GM23338 (cell line): ENCODE results near the gene PUS7. TPM values are rescaled to one million over a fixed set of nuclear protein-coding genes. Genes with fewer than 3 reads are reported as not detected.

Experiments
- ATAC-seq: fragments of 200-7000 bp; cut with Tn5 transposase; 3 replicates; pipeline ENCODE4 v1.9.1; 2020
- DNase-seq: peaks from one replicate; pipeline ENCODE4 v3.0.0-alpha.2; 2015; ENCODE audit warnings: low spot score
- H2AFZ ChIP-seq: fragments of 200-600 bp; sonication (generic); 2 replicates; pipeline ENCODE4 v1.8.0; 2016; ENCODE audit warnings: antibody characterized with exemption, mild to moderate bottlenecking, moderate library complexity
- H3F3A ChIP-seq: fragments of 200-600 bp; sonication (generic); replicated peaks from 2 replicates; pipeline ENCODE4 v1.8.0; 2017; ENCODE audit warnings: antibody characterized with exemption, mixed run types, low read depth
- H3K27ac ChIP-seq: fragments of 200-600 bp; sonication (generic); 2 replicates; pipeline ENCODE4 v1.6.1; 2016; ENCODE audit warnings: low read depth
- H3K27me3 ChIP-seq: fragments of 200-600 bp; sonication (generic); 2 replicates; pipeline ENCODE4 v1.8.0; 2016; ENCODE audit warnings: mild to moderate bottlenecking, mixed run types, moderate library complexity; ENCODE audit not compliant: insufficient read depth
- H3K36me3 ChIP-seq: fragments of 200-600 bp; sonication (generic); 2 replicates; pipeline ENCODE4 v1.8.0; 2016; ENCODE audit warnings: mild to moderate bottlenecking; ENCODE audit not compliant: insufficient read depth
- H3K4me1 ChIP-seq: fragments of 200-600 bp; sonication (generic); 2 replicates; pipeline ENCODE4 v1.8.0; 2016; ENCODE audit warnings: mild to moderate bottlenecking, moderate library complexity; ENCODE audit not compliant: insufficient read depth
- H3K4me2 ChIP-seq: fragments of 200-600 bp; sonication (generic); 2 replicates; pipeline ENCODE4 v1.7.1; 2017; ENCODE audit warnings: mixed run types
- H3K4me3 ChIP-seq: fragments of 200-600 bp; sonication (generic); 2 replicates; pipeline ENCODE4 v1.6.1; 2016; ENCODE audit warnings: mixed run types
- H3K79me2 ChIP-seq: fragments of 200-600 bp; sonication (generic); replicated peaks from 2 replicates; pipeline ENCODE4 v1.8.0; 2017; ENCODE audit warnings: mild to moderate bottlenecking; ENCODE audit not compliant: insufficient read depth
- H3K9me2 ChIP-seq: fragments of 200-600 bp; sonication (generic); 2 replicates; pipeline ENCODE4 v1.8.0; 2017; ENCODE audit not compliant: insufficient read depth
- H4K20me1 ChIP-seq: fragments of 200-600 bp; sonication (generic); replicated peaks from 2 replicates; pipeline ENCODE4 v1.8.0; 2017; ENCODE audit warnings: mild to moderate bottlenecking; ENCODE audit not compliant: insufficient read depth
- H3K27ac Mint-ChIP-seq: 2 replicates; pipeline ENCODE4 v1.8.0; 2020; ENCODE audit warnings: inconsistent platforms, mild to moderate bottlenecking, moderate library complexity, mixed read lengths
- H3K27me3 Mint-ChIP-seq: 3 replicates; pipeline ENCODE4 v1.8.0; 2022; ENCODE audit warnings: low read depth, mild to moderate bottlenecking, moderate library complexity, mixed read lengths, inconsistent platforms; ENCODE audit not compliant: insufficient read depth, poor library complexity
- H3K36me3 Mint-ChIP-seq: 3 replicates; pipeline ENCODE4 v1.8.0; 2021; ENCODE audit warnings: low read depth, mild to moderate bottlenecking, inconsistent platforms, moderate library complexity, mixed read lengths
- H3K4me1 Mint-ChIP-seq: 3 replicates; pipeline ENCODE4 v1.8.0; 2020; ENCODE audit warnings: mild to moderate bottlenecking, inconsistent platforms, mixed read lengths
- H3K4me3 Mint-ChIP-seq: 3 replicates; pipeline ENCODE4 v1.8.0; 2021; ENCODE audit warnings: moderate library complexity, mild to moderate bottlenecking, inconsistent platforms, mixed read lengths
- H3K9me3 Mint-ChIP-seq: 3 replicates; pipeline ENCODE4 v1.8.0; 2020; ENCODE audit warnings: moderate library complexity, mild to moderate bottlenecking, inconsistent platforms, mixed read lengths
- CREB1 ChIP-seq: fragments of 250-450 bp; sonication (Bioruptor Pico); IDR thresholded peaks from 2 replicates; pipeline ENCODE4 v1.5.0; 2020; ENCODE audit warnings: low read depth, mild to moderate bottlenecking, moderate library complexity
- EZH2 ChIP-seq: fragments of 200-600 bp; sonication (generic); IDR thresholded peaks from one replicate; pipeline ENCODE4 v1.8.0; 2017; ENCODE audit warnings: antibody characterized with exemption, mild to moderate bottlenecking, low read depth; ENCODE audit not compliant: unreplicated experiment
- EZH2phosphoT487 ChIP-seq: fragments of 200-600 bp; sonication (generic); IDR thresholded peaks from one replicate; pipeline ENCODE4 v1.8.1; 2018; ENCODE audit warnings: antibody characterized with exemption; ENCODE audit not compliant: unreplicated experiment
- JUNB ChIP-seq: IDR thresholded peaks from one replicate; pipeline ENCODE4 v1.6.1; 2016; ENCODE audit warnings: antibody characterized with exemption; ENCODE audit not compliant: unreplicated experiment
- NANOG ChIP-seq: IDR thresholded peaks from 2 replicates; pipeline ENCODE4 v1.6.1; 2016; ENCODE audit warnings: antibody characterized with exemption, borderline replicate concordance
- POLR2AphosphoS5 ChIP-seq: IDR thresholded peaks from 2 replicates; pipeline ENCODE4 v1.6.1; 2016; ENCODE audit warnings: antibody characterized with exemption, low read depth
- STAT1 ChIP-seq: IDR thresholded peaks from one replicate; pipeline ENCODE4 v1.6.1; 2016; ENCODE audit warnings: antibody characterized with exemption; ENCODE audit not compliant: unreplicated experiment
- ZNF114 ChIP-seq: fragments of 250-450 bp; sonication (Bioruptor Pico); IDR thresholded peaks from 2 replicates; pipeline ENCODE4 v1.5.0; 2020; ENCODE audit warnings: mild to moderate bottlenecking, moderate library complexity
- ZNF331 ChIP-seq: fragments of 250-450 bp; sonication (Bioruptor Pico); IDR thresholded peaks from 2 replicates; pipeline ENCODE4 v1.5.0; 2020; ENCODE audit warnings: low read depth, mild to moderate bottlenecking, moderate library complexity
- polyA plus RNA-seq: library from polyadenylated mRNA; unstranded; fragments of >200 nt; fragmentation: Nextera tagmentation; extraction: Ambion mirVana; gene quantifications from 2 replicates; pipeline ENCODE4 v1.2.1, GENCODE V29; 2016
- total RNA-seq: library from RNA; depleted of rRNA; stranded (reverse); fragments of >200 nt; shearing (Covaris generic); gene quantifications from 2 replicates; pipeline ENCODE4 v1.2.3, GENCODE V29; 2014
- TF ChIP-seq, protein P1 (sequence below): IDR thresholded peaks from 2 replicates; pipeline ENCODE4 v1.6.1; 2016; ENCODE audit warnings: antibody characterized with exemption
- TF ChIP-seq, protein P2 (sequence below): fragments of 250-450 bp; sonication (Bioruptor Pico); IDR thresholded peaks from 2 replicates; pipeline ENCODE4 v1.5.0; 2020; ENCODE audit warnings: mild to moderate bottlenecking, moderate library complexity
- TF ChIP-seq, protein P3 (sequence below), 2 experiments: fragments of 200-600 bp in 1 of 2; sonication (generic) in 1 of 2; conservative IDR thresholded peaks; 2 replicates each; pipeline versions ENCODE4 v1.5.1 to v1.6.1; 2016 to 2017; ENCODE audit warnings: antibody characterized with exemption in 2 of 2, low read depth in 2 of 2, mild to moderate bottlenecking in 2 of 2, moderate library complexity in 1 of 2
- TF ChIP-seq, protein P4 (sequence below): IDR thresholded peaks from one replicate; pipeline ENCODE4 v1.6.1; 2018; ENCODE audit warnings: antibody characterized with exemption; ENCODE audit not compliant: unreplicated experiment

The PUS7 gene
- total and polyA plus RNA-seq, 2 experiments from 2014 or later = 34.8 to 62.2 TPM

DNA sequence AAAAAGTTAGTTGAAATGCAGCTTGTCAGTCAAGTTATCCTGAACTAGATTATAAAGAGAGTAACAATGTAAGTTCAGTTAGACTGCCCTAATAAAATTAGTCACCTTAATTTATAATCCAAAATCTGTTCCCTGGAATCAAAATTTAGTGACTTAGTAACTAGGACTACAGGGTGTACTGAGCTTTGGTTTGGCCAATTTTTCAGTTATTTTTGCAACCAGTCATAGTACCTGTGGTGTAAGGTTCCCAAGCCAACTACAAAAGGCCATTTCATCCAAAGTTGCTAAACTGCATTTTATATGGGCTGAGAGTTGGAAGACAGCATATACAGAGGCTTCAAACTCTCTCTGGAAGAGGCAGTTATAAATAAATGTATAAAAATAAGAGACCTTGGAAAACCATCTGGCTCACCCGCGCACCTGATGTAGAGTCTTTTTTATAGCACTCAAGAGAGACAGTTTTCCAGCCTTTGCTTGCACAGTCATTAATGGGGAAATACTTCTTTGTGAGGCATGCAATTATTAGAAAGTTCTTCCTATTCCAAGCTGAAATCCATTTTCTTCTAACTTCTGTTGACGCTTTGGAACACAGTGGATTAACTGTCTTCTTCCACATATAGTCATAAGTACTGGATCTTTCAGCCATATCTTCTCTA lies 59.2 kb downstream of the PUS7 start:
- H3K4me1 ChIP-seq = no peaks in the 10 kb centered on the region
- no peaks in the 10 kb centered on the region for H3K27me3 ChIP-seq
- H3K9me2 ChIP-seq = no peaks in the 10 kb centered on the region
- TF ChIP-seq, protein P1, sequence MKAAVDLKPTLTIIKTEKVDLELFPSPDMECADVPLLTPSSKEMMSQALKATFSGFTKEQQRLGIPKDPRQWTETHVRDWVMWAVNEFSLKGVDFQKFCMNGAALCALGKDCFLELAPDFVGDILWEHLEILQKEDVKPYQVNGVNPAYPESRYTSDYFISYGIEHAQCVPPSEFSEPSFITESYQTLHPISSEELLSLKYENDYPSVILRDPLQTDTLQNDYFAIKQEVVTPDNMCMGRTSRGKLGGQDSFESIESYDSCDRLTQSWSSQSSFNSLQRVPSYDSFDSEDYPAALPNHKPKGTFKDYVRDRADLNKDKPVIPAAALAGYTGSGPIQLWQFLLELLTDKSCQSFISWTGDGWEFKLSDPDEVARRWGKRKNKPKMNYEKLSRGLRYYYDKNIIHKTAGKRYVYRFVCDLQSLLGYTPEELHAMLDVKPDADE = no peak
- no peak for TF ChIP-seq ZNF331 (CRISPR knock-in tag)
- TF ChIP-seq, protein P2, sequence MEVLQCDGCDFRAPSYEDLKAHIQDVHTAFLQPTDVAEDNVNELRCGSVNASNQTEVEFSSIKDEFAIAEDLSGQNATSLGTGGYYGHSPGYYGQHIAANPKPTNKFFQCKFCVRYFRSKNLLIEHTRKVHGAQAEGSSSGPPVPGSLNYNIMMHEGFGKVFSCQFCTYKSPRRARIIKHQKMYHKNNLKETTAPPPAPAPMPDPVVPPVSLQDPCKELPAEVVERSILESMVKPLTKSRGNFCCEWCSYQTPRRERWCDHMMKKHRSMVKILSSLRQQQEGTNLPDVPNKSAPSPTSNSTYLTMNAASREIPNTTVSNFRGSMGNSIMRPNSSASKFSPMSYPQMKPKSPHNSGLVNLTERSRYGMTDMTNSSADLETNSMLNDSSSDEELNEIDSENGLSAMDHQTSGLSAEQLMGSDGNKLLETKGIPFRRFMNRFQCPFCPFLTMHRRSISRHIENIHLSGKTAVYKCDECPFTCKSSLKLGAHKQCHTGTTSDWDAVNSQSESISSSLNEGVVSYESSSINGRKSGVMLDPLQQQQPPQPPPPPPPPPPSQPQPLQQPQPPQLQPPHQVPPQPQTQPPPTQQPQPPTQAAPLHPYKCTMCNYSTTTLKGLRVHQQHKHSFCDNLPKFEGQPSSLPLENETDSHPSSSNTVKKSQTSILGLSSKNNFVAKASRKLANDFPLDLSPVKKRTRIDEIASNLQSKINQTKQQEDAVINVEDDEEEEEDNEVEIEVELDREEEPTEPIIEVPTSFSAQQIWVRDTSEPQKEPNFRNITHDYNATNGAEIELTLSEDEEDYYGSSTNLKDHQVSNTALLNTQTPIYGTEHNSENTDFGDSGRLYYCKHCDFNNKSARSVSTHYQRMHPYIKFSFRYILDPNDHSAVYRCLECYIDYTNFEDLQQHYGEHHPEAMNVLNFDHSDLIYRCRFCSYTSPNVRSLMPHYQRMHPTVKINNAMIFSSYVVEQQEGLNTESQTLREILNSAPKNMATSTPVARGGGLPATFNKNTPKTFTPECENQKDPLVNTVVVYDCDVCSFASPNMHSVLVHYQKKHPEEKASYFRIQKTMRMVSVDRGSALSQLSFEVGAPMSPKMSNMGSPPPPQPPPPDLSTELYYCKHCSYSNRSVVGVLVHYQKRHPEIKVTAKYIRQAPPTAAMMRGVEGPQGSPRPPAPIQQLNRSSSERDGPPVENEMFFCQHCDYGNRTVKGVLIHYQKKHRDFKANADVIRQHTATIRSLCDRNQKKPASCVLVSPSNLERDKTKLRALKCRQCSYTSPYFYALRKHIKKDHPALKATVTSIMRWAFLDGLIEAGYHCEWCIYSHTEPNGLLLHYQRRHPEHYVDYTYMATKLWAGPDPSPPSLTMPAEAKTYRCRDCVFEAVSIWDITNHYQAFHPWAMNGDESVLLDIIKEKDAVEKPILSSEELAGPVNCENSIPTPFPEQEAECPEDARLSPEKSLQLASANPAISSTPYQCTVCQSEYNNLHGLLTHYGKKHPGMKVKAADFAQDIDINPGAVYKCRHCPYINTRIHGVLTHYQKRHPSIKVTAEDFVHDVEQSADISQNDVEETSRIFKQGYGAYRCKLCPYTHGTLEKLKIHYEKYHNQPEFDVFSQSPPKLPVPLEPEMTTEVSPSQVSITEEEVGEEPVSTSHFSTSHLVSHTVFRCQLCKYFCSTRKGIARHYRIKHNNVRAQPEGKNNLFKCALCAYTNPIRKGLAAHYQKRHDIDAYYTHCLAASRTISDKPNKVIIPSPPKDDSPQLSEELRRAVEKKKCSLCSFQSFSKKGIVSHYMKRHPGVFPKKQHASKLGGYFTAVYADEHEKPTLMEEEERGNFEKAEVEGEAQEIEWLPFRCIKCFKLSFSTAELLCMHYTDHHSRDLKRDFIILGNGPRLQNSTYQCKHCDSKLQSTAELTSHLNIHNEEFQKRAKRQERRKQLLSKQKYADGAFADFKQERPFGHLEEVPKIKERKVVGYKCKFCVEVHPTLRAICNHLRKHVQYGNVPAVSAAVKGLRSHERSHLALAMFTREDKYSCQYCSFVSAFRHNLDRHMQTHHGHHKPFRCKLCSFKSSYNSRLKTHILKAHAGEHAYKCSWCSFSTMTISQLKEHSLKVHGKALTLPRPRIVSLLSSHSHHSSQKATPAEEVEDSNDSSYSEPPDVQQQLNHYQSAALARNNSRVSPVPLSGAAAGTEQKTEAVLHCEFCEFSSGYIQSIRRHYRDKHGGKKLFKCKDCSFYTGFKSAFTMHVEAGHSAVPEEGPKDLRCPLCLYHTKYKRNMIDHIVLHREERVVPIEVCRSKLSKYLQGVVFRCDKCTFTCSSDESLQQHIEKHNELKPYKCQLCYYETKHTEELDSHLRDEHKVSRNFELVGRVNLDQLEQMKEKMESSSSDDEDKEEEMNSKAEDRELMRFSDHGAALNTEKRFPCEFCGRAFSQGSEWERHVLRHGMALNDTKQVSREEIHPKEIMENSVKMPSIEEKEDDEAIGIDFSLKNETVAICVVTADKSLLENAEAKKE (CRISPR knock-in tag) = no peak
- TF ChIP-seq ZNF114 (CRISPR knock-in tag) = no peak
- TF ChIP-seq EZH2phosphoT487 = no peak
- no peak for TF ChIP-seq POLR2AphosphoS5
- no peak for TF ChIP-seq NANOG
- TF ChIP-seq JUNB = no peak
- TF ChIP-seq STAT1 = no peak
- TF ChIP-seq, protein P3, sequence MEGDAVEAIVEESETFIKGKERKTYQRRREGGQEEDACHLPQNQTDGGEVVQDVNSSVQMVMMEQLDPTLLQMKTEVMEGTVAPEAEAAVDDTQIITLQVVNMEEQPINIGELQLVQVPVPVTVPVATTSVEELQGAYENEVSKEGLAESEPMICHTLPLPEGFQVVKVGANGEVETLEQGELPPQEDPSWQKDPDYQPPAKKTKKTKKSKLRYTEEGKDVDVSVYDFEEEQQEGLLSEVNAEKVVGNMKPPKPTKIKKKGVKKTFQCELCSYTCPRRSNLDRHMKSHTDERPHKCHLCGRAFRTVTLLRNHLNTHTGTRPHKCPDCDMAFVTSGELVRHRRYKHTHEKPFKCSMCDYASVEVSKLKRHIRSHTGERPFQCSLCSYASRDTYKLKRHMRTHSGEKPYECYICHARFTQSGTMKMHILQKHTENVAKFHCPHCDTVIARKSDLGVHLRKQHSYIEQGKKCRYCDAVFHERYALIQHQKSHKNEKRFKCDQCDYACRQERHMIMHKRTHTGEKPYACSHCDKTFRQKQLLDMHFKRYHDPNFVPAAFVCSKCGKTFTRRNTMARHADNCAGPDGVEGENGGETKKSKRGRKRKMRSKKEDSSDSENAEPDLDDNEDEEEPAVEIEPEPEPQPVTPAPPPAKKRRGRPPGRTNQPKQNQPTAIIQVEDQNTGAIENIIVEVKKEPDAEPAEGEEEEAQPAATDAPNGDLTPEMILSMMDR (conservative IDR thresholded peaks at IDR 0.05; ENCODE audit: low read depth in 2 of 2) = no peak
- no peak for TF ChIP-seq CREB1 (CRISPR knock-in tag)
- no peak for TF ChIP-seq EZH2
- TF ChIP-seq, protein P4, sequence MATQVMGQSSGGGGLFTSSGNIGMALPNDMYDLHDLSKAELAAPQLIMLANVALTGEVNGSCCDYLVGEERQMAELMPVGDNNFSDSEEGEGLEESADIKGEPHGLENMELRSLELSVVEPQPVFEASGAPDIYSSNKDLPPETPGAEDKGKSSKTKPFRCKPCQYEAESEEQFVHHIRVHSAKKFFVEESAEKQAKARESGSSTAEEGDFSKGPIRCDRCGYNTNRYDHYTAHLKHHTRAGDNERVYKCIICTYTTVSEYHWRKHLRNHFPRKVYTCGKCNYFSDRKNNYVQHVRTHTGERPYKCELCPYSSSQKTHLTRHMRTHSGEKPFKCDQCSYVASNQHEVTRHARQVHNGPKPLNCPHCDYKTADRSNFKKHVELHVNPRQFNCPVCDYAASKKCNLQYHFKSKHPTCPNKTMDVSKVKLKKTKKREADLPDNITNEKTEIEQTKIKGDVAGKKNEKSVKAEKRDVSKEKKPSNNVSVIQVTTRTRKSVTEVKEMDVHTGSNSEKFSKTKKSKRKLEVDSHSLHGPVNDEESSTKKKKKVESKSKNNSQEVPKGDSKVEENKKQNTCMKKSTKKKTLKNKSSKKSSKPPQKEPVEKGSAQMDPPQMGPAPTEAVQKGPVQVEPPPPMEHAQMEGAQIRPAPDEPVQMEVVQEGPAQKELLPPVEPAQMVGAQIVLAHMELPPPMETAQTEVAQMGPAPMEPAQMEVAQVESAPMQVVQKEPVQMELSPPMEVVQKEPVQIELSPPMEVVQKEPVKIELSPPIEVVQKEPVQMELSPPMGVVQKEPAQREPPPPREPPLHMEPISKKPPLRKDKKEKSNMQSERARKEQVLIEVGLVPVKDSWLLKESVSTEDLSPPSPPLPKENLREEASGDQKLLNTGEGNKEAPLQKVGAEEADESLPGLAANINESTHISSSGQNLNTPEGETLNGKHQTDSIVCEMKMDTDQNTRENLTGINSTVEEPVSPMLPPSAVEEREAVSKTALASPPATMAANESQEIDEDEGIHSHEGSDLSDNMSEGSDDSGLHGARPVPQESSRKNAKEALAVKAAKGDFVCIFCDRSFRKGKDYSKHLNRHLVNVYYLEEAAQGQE = no peak
- Mint-ChIP-seq H3K36me3 (peaks cover 61% of the 10 kb centered on the region), H3K9me3 (no peaks in the 10 kb centered on the region), H3K27ac (no peak overlapping the region), H3K4me3 (no peak overlapping the region), H3K4me1 (no peaks in the 10 kb centered on the region), H3K27me3 (no peaks in the 10 kb centered on the region)
- ATAC-seq = no peak
- no peaks in the 10 kb centered on the region for H3K79me2 ChIP-seq
- no peaks in the 10 kb centered on the region; the same call in 1 of the 2 replicates for H4K20me1 ChIP-seq
- peaks cover 35% of the 10 kb centered on the region for H3K36me3 ChIP-seq
- no peak overlapping the region for H3K4me2 ChIP-seq
- H3K4me3 ChIP-seq = no peak overlapping the region
- H3F3A ChIP-seq = peaks cover 3% of the 10 kb centered on the region; the same call in 1 of the 2 replicates
- 0 out of 2 replicates have a peak overlapping the region, but pooled peaks have one; percentile 79 for H3K27ac ChIP-seq
- DNase-seq = no peak
- H2AFZ ChIP-seq = no peak overlapping the region
